RWPE2 (cell line): ENCODE data around the gene GIPC1.

Source experiments
- ATAC-seq: fragments of 200-7000 bp; cut with Tn5 transposase; 3 replicates; pipeline ENCODE4 v1.9.1; 2021; ENCODE audit warnings: low read depth
- DNase-seq: peaks from one replicate; pipeline ENCODE4 v3.0.0-alpha.2; 2020; ENCODE audit warnings: low spot score
- H3K27ac ChIP-seq: fragments of 450-650 bp; 2 replicates; pipeline ENCODE4 v1.5.1; 2017; ENCODE audit warnings: mild to moderate bottlenecking; ENCODE audit not compliant: poor library complexity, severe bottlenecking
- H3K27me3 ChIP-seq: fragments of 250-450 bp; sonication (Bioruptor Pico); 2 replicates; pipeline ENCODE4 v1.5.1; 2021; ENCODE audit warnings: mild to moderate bottlenecking, moderate library complexity; ENCODE audit not compliant: insufficient read depth, poor library complexity, severe bottlenecking
- H3K36me3 ChIP-seq: fragments of 250-450 bp; sonication (Bioruptor Pico); 2 replicates; pipeline ENCODE4 v1.5.1; 2020; ENCODE audit warnings: low read depth, mild to moderate bottlenecking, moderate library complexity
- H3K4me1 ChIP-seq: fragments of 250-450 bp; sonication (Bioruptor Pico); 2 replicates; pipeline ENCODE4 v1.5.1; 2021; ENCODE audit warnings: mild to moderate bottlenecking, moderate library complexity; ENCODE audit not compliant: insufficient read depth, poor library complexity, severe bottlenecking
- H3K4me3 ChIP-seq: fragments of 250-450 bp; sonication (Bioruptor Pico); 2 replicates; pipeline ENCODE4 v1.5.1; 2021; ENCODE audit warnings: mild to moderate bottlenecking, moderate library complexity; ENCODE audit not compliant: severe bottlenecking
- H3K9me3 ChIP-seq: fragments of 250-450 bp; sonication (Bioruptor Pico); 2 replicates; pipeline ENCODE4 v1.5.1; 2021; ENCODE audit warnings: mild to moderate bottlenecking, moderate library complexity; ENCODE audit not compliant: severe bottlenecking
- CTCF ChIP-seq: fragments of 450-650 bp; IDR thresholded peaks from one replicate; pipeline ENCODE4 v1.5.1; 2017; ENCODE audit warnings: mild to moderate bottlenecking, moderate library complexity; ENCODE audit not compliant: poor library complexity, severe bottlenecking

GIPC1 gene

DNA sequence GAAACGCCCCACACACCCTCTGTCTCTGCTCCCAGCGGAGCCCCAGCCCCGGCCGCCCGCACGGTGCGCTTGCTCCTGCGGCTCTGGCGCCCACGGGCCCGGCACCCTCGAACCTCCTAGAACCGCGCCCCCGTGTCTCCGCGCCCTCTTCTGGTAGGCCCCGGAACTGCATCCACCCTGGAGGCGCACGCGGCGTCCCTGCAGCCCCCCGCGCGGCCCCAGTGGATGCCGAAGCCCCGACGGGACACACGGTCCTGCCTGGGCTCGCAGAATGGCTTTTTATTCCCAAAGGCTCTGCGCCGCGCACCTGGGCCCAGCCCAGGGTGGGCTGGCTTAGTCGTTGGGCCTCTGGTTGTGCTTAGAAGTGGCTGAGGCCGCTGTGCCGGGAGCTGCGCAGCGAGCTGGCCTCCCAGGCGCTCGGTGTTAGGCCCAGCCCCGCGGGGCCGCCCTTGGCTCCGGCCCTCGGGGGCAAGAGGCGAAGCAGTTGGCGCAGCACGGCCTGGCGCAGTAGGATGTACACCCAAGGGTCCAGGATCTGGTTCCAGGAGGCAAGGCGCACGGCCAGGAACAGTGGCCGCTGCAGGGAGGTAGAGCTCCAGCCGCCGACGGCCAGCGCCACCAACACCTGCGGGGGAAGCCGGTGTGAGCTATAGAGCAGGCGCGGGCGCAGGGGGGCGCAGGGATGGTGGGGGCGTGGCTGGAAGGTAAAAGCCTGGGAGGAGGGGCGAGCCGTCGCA is 23.6 kb downstream of the GIPC1 start:
- peak; percentile 94 for TF ChIP-seq CTCF
- no peak for DNase-seq
- Histone ChIP-seq H3K27ac (no peak overlapping the region), H3K4me1 (peaks cover 16% of the 10 kb centered on the region), H3K4me3 (no peak overlapping the region), H3K27me3 (no peaks in the 10 kb centered on the region), H3K9me3 (no peaks in the 10 kb centered on the region), H3K36me3 (peaks cover 1% of the 10 kb centered on the region)
- ATAC-seq: peak; percentile 20

DNA sequence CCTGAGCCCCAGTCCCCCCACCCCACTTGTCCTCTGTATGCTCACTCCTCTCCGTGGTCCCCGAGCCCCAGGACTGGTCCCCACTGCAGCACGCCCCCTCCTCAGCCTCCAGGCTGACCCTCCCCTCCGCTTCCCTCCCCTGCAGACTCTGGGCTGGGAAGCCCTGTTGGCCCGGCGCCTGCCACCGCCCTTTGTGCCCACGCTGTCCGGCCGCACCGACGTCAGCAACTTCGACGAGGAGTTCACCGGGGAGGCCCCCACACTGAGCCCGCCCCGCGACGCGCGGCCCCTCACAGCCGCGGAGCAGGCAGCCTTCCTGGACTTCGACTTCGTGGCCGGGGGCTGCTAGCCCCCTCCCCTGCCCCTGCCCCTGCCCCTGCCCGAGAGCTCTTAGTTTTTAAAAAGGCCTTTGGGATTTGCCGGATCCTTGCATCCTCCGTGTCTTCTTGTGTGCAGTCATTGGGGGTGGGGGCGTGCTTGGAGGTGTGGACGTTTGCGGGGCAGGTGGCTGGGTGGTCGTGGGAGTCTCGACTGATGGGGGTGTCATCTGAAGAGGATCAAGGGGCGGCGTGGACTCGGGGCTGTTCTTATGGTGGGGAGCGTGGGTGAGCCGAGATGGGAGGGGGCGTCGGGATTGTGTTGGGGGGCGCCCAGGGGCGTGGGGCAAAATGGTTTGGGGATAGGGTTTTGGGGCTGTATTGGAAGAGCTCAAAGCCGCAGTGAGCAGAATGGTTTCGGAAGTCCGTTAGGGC is 24.3 kb downstream of the GIPC1 start:
- Histone ChIP-seq H3K4me3 (no peak overlapping the region), H3K27me3 (no peaks in the 10 kb centered on the region)

GRCh38 chr19:14470031-14470876 is 25.7 kb downstream of the GIPC1 start:
- DNase-seq (peak; percentile 58), ATAC-seq (no peak)
- TF ChIP-seq CTCF: no peak
- no peak overlapping the region for H3K27ac ChIP-seq
- peaks cover under 1% of the 10 kb centered on the region for H3K4me1 ChIP-seq
- no peaks in the 10 kb centered on the region for H3K27me3 ChIP-seq
- no peaks in the 10 kb centered on the region for H3K9me3 ChIP-seq
- H3K36me3 ChIP-seq: peaks cover 6% of the 10 kb centered on the region; the same call in 1 of the 2 replicates
- no peak overlapping the region for H3K4me3 ChIP-seq

More for the DNA sequence above, 24.3 kb downstream of the GIPC1 start:
- Histone ChIP-seq H3K36me3 (peaks cover 1% of the 10 kb centered on the region; the same call in 1 of the 2 replicates), H3K9me3 (no peaks in the 10 kb centered on the region), H3K27ac (no peak overlapping the region), H3K4me1 (peaks cover 11% of the 10 kb centered on the region)
- ATAC-seq (no peak), DNase-seq (no peak)
- TF ChIP-seq CTCF: no peak

DNA sequence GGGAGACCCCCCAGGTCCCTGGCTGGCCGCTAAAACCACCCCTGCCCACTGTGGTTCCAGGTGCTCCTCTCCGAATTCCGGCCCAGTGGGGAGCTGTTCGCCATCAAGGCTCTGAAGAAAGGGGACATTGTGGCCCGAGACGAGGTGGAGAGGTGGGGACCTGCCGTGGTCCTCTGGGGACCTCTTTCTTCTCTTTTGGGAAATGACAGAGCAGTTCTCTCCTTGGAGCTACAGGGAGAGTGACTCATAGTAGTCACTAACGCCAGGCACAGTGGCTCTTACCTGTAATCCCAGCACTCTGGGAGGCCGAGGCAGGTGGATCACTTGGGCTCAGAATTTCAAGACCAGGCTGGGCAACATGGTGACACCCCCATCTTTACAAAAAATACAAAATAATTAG is 28.1 kb downstream of the GIPC1 start:
- DNase-seq (no peak), ATAC-seq (no peak)
- Histone ChIP-seq H3K36me3 (peaks cover 6% of the 10 kb centered on the region; the same call in 1 of the 2 replicates), H3K4me3 (no peak overlapping the region), H3K9me3 (no peaks in the 10 kb centered on the region), H3K4me1 (no peaks in the 10 kb centered on the region), H3K27ac (no peak overlapping the region), H3K27me3 (no peaks in the 10 kb centered on the region)
- TF ChIP-seq CTCF: no peak
